ENCODE results near the gene CCNG1.

Gene CCNG1

GRCh38 chr5:163475411-163475810, 38.0 kb downstream of the CCNG1 start:
- no peaks in the 10 kb centered on the region for H3K79me2 ChIP-seq (ENCODE audit: insufficient read depth, low read length)
- no peak overlapping the region for H3K9ac ChIP-seq (ENCODE audit: low read depth, low read length, poor library complexity, severe bottlenecking)
- H3K4me2 ChIP-seq (ENCODE audit: low read depth, low read length, poor library complexity, severe bottlenecking), result no peak overlapping the region
- no peak overlapping the region for H3K4me3 ChIP-seq (ENCODE audit: low read length, poor library complexity, severe bottlenecking)
- no peaks in the 10 kb centered on the region for H3K9me3 ChIP-seq (ENCODE audit: insufficient read depth, low read depth, low read length)
- no peaks in the 10 kb centered on the region for H3F3A ChIP-seq (ENCODE audit: low read depth)
- H4K20me1 ChIP-seq (ENCODE audit: insufficient read depth, low read length, poor library complexity, severe bottlenecking), result no peaks in the 10 kb centered on the region
- no peaks in the 10 kb centered on the region for H3K4me1 ChIP-seq (ENCODE audit: insufficient read depth, low read length, poor library complexity, severe bottlenecking)
- no peak overlapping the region for H2AFZ ChIP-seq (ENCODE audit: low read length)
- H3K36me3 ChIP-seq (ENCODE audit: insufficient read depth, low read length), result peaks cover 49% of the 10 kb centered on the region; the same call in 1 of the 2 replicates
- no peak for TF ChIP-seq EZH2phosphoT487 (IDR thresholded peaks at IDR 0.05; ENCODE audit: borderline replicate concordance)
- TF ChIP-seq, protein P1, sequence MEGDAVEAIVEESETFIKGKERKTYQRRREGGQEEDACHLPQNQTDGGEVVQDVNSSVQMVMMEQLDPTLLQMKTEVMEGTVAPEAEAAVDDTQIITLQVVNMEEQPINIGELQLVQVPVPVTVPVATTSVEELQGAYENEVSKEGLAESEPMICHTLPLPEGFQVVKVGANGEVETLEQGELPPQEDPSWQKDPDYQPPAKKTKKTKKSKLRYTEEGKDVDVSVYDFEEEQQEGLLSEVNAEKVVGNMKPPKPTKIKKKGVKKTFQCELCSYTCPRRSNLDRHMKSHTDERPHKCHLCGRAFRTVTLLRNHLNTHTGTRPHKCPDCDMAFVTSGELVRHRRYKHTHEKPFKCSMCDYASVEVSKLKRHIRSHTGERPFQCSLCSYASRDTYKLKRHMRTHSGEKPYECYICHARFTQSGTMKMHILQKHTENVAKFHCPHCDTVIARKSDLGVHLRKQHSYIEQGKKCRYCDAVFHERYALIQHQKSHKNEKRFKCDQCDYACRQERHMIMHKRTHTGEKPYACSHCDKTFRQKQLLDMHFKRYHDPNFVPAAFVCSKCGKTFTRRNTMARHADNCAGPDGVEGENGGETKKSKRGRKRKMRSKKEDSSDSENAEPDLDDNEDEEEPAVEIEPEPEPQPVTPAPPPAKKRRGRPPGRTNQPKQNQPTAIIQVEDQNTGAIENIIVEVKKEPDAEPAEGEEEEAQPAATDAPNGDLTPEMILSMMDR (conservative IDR thresholded peaks at IDR 0.05; ENCODE audit: low read length), result no peak
- no peaks in the 10 kb centered on the region for H3K27me3 ChIP-seq (ENCODE audit: insufficient read depth, low read length, poor library complexity, severe bottlenecking)
- H3K9me2 ChIP-seq (replicated peaks; ENCODE audit: low read depth, low read length), result no peaks in the 10 kb centered on the region

GRCh38 chr5:163478126-163478981, 41.0 kb downstream of the CCNG1 start:
- peaks cover 46% of the 10 kb centered on the region; the same call in 1 of the 2 replicates for H3K36me3 ChIP-seq (ENCODE audit: insufficient read depth, low read length)

DNA sequence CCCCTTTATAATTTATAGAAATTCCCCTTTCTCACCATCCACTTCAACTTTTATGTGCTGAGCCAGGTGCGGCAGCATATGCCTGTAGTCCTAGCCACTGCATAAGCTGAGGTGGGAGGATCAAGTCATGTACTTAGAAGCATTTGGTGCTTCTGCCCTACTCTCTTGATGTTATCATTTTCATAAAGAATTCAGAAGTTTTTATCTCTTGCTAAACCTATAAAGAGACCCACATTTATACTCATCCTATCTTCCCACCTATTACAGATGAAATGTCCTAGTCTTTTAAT, 41.5 kb downstream of the CCNG1 start:
- no peak overlapping the region for H2AFZ ChIP-seq (ENCODE audit: low read length)
- H3K9me3 ChIP-seq (ENCODE audit: insufficient read depth, low read depth, low read length), result no peaks in the 10 kb centered on the region
- H3K4me3 ChIP-seq (ENCODE audit: low read length, poor library complexity, severe bottlenecking), result no peak overlapping the region
- TF ChIP-seq, protein P1 (conservative IDR thresholded peaks at IDR 0.05; ENCODE audit: low read length), result no peak
- no peak for TF ChIP-seq EZH2phosphoT487 (IDR thresholded peaks at IDR 0.05; ENCODE audit: borderline replicate concordance)
- no peaks in the 10 kb centered on the region for H3K4me1 ChIP-seq (ENCODE audit: insufficient read depth, low read length, poor library complexity, severe bottlenecking)
- H3K36me3 ChIP-seq (ENCODE audit: insufficient read depth, low read length), result peaks cover 46% of the 10 kb centered on the region; the same call in 1 of the 2 replicates
- H3K9ac ChIP-seq (ENCODE audit: low read depth, low read length, poor library complexity, severe bottlenecking), result no peak overlapping the region
- no peaks in the 10 kb centered on the region for H3F3A ChIP-seq (ENCODE audit: low read depth)
- no peaks in the 10 kb centered on the region for H4K20me1 ChIP-seq (ENCODE audit: insufficient read depth, low read length, poor library complexity, severe bottlenecking)
- no peak overlapping the region for H3K4me2 ChIP-seq (ENCODE audit: low read depth, low read length, poor library complexity, severe bottlenecking)
- H3K79me2 ChIP-seq (ENCODE audit: insufficient read depth, low read length), result no peaks in the 10 kb centered on the region
- no peaks in the 10 kb centered on the region for H3K9me2 ChIP-seq (replicated peaks; ENCODE audit: low read depth, low read length)
- no peaks in the 10 kb centered on the region for H3K27me3 ChIP-seq (ENCODE audit: insufficient read depth, low read length, poor library complexity, severe bottlenecking)

More at GRCh38 chr5:163478126-163478981, 41.0 kb downstream of the CCNG1 start:
- no peak overlapping the region for H3K4me3 ChIP-seq (ENCODE audit: low read length, poor library complexity, severe bottlenecking)
- no peaks in the 10 kb centered on the region for H3K27me3 ChIP-seq (ENCODE audit: insufficient read depth, low read length, poor library complexity, severe bottlenecking)
- no peak overlapping the region for H3K9ac ChIP-seq (ENCODE audit: low read depth, low read length, poor library complexity, severe bottlenecking)
- TF ChIP-seq, protein P1 (conservative IDR thresholded peaks at IDR 0.05; ENCODE audit: low read length), result no peak
- no peak for TF ChIP-seq EZH2phosphoT487 (IDR thresholded peaks at IDR 0.05; ENCODE audit: borderline replicate concordance)
- H3K9me3 ChIP-seq (ENCODE audit: insufficient read depth, low read depth, low read length), result no peaks in the 10 kb centered on the region
- H4K20me1 ChIP-seq (ENCODE audit: insufficient read depth, low read length, poor library complexity, severe bottlenecking), result no peaks in the 10 kb centered on the region
- H2AFZ ChIP-seq (ENCODE audit: low read length), result no peak overlapping the region
- H3F3A ChIP-seq (ENCODE audit: low read depth), result no peaks in the 10 kb centered on the region
- H3K9me2 ChIP-seq (replicated peaks; ENCODE audit: low read depth, low read length), result no peaks in the 10 kb centered on the region
- H3K4me2 ChIP-seq (ENCODE audit: low read depth, low read length, poor library complexity, severe bottlenecking), result no peak overlapping the region
- H3K79me2 ChIP-seq (ENCODE audit: insufficient read depth, low read length), result no peaks in the 10 kb centered on the region
- H3K4me1 ChIP-seq (ENCODE audit: insufficient read depth, low read length, poor library complexity, severe bottlenecking), result no peaks in the 10 kb centered on the region

All from Loucy (cell line).